ENCODE results near the gene KRT24.

Gene KRT24

DNA sequence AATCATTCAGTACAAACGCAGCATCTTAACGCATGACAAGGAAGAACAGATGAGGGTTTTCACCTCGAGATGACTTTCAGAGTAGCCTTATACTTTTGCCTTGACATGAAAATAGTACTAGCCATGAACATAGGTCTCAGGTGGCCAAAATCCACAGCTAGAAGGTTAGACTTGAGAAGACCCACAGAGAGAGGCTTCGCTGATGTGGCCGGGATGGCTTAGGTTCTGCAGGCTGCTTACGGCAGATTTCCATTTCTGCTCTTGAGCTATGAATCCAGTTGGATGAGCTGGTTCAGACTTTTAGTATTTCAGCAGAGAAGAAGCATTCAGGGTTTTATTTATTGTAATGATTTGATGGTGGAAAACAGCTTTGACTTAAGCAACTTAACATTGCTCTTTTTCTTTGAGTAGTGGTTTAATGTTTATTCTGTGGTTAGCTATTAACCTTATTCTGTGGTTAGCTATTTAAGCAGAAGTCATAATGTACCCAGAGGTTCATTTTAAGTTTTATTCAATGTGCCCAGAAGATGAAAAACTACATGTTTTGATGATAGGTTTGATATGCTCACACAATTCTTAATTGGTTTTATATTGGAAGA is 7.6 kb downstream of the KRT24 start:
- DNase-seq (ENCODE audit: low read depth, low spot score) = no peak

DNA sequence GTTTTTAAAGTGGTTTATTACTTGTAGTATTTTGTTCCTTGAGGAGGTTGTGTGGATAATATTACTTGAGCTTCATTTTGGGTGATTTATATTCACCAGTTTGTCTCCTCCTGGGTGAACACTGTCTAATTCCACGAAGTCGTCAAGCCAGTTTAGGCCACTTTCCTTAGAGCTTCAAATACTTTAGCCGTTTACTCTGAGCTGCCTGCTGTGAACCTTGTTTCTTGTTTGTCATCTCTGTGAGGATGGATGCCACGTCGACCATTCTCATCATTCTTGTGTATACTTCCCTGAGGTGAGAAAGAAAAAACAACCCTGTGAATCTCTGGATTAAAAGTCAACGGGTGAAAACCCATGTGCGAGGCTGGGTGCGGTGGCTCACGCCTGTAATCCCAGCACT is 9.0 kb downstream of the KRT24 start:
- no peak for DNase-seq (ENCODE audit: low read depth, low spot score)

DNA sequence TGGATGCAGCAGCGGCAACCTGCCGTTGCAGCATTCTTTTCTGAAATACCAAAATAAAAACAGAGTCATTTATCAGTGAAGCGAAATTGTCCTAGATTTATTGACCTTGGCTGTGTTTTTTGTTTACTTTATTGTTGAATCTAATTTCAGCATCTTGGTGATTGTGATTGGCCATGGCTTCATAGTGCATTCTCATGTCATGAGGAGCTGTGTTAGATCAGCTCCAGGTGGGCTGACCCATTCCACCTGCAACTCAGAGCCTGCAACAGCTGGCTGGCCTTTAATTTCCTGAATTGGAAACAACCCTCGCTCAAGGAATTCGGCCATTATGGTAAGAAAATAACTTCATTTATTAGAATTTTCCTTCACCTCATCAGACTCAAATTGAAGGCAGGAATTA is 16.4 kb downstream of the KRT24 start:
- no peak for DNase-seq (ENCODE audit: low read depth, low spot score)

DNA sequence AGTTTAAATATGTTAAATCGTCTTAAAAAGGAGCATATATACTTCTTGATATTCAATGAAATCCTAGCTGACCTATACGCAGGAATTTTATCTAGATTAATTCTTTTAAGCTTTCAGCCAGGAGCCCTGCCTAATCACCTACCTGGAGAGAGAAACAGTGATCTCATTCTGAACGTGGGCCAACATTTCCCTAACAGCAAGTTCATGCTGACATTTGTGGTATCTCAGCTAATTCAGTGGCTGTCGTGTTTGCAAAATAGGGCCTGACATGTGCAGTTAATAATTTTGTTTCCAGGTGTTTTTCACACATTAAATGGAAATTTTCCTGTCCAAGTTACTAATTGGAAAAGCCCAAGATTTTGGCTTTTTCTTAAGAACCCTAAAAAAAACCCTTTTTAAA is 17.4 kb downstream of the KRT24 start:
- no peak for DNase-seq (ENCODE audit: low read depth, low spot score)

DNA sequence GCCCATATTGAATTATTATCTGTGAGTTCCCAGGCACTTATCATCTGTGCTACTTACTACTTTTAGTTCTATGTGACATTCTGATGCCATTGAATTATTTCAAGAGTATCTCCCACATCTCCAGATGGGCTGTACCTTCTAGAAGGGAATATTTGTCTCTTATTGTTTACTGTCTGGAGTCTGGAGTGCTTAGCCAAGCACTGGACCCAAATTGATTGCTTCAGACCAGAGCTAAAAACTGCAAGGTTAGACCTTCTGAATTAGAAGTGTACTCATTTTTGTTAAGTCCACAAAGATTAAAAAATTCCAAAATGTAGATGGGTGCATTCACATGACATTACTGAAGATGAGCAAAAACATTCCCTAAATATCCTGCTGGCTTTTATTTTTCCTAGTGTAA is 22.6 kb downstream of the KRT24 start:
- DNase-seq (ENCODE audit: low read depth, low spot score) = no peak

DNA sequence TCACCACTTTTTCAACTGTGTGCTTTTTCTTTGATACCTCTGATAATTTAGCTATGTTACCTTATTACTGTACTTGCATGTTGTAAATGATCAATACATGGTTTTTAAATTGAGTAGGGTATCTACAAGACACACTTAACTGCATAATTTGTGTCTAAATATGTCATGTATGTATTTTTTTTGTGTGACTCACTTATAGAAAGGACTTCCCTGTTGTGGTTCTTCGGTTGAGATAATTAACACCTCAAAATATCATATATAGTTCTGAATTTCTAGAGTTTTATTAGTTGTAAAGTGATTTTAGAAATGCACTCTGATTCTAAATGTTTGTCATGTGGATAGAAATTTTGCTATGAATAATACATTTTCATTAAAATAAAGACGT is 24.0 kb downstream of the KRT24 start:
- DNase-seq (ENCODE audit: low read depth, low spot score) = no peak

DNA sequence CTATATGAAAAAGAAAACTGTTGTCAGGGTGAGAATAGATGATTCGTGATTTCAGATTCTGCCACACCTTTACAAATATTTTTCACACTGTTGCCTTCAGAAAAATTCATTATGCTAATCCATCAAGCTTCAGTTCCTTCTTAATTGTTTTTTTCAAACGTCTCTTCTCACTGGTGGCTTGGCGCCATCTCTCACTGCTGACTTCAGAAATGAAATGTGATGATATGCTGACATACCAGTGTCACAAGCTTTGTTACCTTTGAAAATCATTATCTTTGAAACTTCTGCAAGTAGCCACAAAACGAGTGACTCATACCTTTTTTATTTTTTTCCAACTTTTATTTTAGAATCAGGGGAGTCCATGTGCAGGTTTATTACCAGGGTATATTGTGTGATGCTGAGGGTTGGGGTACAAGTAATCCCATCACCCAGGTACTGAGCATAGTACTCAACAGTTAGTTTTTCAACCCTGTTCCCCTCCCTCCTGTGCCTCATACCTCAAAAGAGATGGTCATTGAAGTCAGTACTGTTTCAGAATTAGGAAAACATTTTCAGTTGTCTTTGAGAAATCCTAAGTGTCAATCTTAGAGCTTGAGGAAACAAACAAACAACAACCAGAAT is 24.5 kb downstream of the KRT24 start:
- DNase-seq (ENCODE audit: low read depth, low spot score) = no peak

DNA sequence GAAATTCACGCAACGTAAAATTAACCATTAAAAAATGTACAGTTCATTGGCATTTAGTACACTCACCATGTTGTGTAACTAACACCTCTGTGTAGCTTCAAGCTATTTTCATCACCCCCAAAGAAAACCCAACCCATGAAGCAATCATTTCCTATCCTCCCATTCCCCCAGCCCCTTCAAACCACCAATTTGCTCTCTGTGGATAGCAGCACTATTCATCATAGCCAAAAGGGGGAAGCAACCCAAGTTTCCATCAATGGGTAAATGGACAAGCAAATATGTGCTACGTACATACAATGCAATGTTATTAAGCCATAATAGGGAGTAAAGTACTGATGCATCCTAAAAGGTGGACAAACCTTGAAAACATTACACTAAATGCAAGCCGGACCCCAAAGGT is 27.6 kb downstream of the KRT24 start:
- no peak for DNase-seq (ENCODE audit: low read depth, low spot score)

DNA sequence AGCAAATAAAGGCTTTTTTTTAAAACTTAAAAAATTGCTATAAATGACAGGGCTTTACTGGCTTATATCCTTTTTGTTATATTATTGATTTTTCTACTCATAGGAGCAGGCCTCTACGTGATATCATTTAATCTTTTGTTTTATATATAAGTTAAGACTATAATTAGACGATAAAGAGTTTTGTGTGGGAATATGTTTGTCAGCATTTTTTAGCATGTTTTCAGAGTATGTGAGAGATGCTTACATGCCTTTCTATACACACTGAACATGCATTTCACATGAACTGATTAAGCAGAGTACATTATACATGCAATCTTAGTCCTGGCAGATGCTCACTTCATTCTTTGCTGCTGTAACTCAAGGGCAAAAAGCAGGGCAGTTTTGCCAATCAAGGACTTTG is 30.9 kb downstream of the KRT24 start:
- no peak for DNase-seq (ENCODE audit: low read depth, low spot score)

DNA sequence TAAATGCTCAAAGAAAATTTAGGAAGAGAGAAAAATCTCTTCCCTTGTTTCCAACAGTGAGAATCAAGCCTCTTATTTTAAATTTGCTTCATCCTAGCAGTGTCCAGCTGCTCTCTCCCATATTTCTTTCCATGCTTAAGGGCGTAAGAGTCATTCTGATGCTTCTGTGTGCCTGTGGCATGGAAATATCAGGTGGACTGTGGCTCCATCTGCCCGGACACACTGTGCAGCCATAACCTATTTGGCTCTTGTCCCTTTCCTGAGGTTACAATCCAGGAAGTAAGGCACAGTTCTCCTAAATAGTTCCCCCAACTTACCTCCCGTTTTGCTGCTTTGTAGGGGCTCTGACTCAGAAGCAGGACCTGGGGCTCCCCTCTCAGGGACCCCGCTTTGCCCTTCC is 32.3 kb downstream of the KRT24 start:
- DNase-seq (ENCODE audit: low read depth, low spot score) = no peak

DNA sequence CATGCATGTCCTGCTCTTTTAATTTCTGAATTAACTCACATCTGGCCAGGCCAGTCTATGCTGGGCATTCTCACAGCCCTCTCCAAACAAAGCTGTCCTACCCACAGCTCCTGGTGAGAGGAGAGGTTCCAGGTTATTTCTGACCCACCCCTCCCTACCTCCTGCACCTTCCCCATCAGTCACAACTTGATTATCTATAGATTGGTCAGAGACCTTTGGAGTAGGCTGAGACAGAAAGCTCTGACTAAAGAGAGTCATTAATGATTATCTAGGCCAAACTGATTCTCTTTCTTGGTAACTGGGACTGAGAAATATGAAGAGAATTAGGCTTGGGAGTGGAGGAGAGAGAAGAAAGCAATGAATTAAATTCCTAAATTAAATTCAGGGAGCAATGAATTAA is 37.2 kb downstream of the KRT24 start:
- no peak for DNase-seq (ENCODE audit: low read depth, low spot score)

DNA sequence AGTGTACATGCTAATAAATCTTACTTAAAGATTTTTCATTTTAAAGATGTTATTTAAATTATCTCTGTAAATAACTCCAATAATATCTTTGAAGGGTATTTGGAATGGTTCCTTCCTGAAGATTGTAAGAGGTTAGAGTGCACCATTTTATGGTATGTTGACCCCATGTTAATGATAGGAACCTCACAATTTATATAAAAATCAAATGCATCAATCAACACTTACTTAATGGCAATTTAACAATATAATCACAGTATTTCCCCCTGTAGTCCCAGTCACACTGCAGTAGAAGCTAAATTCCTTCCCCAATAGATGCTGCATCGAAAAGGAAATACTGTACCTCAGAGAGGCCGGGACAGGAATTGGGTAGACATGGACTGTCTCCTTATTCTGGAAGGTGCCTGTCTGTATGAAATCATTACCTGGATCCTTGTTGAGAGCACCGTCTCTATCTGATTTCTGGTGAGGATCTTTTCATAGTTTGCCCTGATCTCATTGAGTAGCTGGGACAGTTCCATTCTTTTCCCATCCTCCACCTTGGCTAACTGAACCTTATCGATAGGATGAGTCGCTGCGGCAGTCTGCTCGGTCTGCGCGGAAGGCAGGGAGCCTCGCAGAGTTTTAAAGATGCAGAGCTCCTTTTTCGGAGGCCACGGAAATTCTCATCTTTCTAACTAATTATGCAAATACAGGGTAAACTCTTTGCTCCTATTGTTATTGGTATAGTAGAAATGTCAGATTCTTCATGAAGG is 38.8 kb downstream of the KRT24 start, which contains the start of gene KRT222:
Gene KRT222, minus strand, starts transcription at position 596 of the 752 bp plus-strand sequence. Its CDS starts 78 bp downstream, at position 518.
- DNase-seq (ENCODE audit: low read depth, low spot score) = no peak

DNA sequence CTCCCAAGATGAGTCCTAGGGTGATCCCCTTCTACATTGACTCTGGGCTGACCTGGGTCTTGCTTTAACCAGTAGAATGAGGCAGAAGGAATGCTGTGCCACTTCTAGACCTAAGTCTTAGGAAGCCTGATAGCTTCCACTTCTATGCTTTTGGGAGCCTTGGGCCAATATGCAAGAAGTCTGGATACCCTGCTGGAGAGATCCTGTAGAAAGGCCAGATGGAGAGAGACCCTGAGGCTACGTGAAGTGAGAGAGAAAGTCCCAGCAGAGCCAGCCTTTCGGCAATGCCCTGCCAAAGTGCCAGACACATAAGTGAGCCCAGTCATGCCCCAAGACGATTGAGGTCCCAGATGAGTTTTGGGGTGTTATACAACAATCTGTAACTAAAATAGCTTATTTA is 40.3 kb downstream of the KRT24 start:
- no peak for DNase-seq (ENCODE audit: low read depth, low spot score)

DNA sequence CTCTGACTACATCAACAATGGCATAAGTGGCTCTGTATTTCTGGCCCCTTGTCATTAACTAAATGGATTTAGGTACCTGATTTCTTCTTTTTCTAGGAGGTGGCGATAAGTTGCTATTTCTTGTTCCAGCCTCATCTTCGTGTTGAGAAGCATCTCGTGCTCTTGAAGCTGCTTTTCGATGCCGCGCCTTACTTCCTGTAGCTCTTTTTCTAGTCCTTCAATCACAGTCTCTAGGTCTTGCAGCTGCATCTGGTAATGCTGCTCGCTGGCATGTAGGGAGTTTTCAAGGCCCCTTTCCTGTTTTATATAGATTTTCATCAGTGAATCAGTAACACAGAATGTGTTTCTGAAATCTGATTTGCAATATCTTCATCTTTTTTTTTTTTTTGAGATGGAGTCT is 43.6 kb downstream of the KRT24 start:
- no peak for DNase-seq (ENCODE audit: low read depth, low spot score)

DNA sequence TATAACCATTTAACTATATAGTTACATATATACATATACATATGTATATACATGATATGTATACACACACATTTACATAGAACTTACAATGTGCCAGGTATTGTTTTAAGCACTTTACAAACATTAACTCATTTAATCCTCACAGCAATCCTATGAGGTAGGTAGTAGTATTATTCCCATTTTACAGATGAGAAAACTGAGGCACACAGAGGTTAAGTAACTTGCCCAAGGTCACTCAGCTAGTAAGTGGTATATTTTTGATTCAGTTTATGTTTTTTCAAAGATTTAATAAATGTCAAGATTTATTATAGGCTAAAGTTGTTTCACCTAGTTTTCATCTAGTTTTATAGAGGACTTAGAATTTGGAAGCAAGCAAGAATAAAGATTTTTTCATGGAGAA is 45.2 kb downstream of the KRT24 start:
- no peak for DNase-seq (ENCODE audit: low read depth, low spot score)

DNA sequence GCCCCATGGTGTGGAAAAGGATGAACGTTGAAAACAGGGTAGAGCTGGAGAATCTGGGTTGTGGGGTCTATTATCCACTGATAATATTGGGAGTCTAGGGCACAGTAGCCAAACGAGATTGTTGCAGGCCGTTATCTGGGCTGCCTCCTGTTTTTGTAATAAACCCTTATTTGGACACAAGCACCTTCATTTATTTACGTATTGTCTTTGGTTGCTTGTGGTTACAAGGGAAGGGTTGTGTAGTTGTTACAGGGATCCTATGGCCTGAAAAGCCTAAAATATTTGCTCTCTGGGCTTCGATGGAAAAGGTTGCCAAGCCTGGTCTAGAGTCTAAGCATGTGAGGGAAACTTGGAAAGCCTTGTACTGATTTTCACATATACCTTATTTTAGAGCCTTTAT is 51.6 kb downstream of the KRT24 start:
- DNase-seq (ENCODE audit: low read depth, low spot score) = no peak

DNA sequence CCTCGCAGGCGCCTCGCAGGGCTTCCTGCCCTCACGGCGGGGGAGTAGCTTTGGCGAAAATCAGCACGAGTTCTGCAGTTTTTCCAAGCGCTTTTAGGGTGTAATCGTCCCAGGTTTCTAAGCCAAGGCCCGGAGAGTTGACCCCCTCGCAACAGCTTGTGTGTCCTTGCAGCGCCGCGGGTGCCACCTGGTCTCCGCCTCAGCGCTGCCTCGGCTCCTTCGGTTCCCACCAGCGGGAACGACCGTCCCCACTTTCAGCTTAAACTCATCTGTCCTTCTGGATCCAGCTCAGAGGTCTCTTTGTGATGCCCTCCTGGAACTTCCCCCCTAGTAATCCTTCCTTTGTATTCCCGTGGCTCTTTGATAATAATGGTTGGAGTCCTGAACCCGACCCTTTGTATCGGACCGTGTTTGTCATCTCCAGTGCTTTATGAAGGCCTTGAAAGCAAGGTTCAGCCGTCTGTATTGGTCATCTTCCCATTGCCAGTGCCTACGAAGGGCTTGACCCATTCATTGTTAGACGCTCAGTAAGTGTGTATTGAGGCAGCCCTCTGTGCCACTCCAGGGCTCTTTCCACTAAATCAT is 55.1 kb downstream of the KRT24 start:
- DNase-seq (ENCODE audit: low read depth, low spot score) = no peak

All from smooth muscle cell of the brain vasculature (primary cell).